ENCODE results near the gene NIPAL3.
A peak's percentile ranks its signal among the peaks of the same experiment; 100 is the strongest.

NIPAL3 gene

DNA sequence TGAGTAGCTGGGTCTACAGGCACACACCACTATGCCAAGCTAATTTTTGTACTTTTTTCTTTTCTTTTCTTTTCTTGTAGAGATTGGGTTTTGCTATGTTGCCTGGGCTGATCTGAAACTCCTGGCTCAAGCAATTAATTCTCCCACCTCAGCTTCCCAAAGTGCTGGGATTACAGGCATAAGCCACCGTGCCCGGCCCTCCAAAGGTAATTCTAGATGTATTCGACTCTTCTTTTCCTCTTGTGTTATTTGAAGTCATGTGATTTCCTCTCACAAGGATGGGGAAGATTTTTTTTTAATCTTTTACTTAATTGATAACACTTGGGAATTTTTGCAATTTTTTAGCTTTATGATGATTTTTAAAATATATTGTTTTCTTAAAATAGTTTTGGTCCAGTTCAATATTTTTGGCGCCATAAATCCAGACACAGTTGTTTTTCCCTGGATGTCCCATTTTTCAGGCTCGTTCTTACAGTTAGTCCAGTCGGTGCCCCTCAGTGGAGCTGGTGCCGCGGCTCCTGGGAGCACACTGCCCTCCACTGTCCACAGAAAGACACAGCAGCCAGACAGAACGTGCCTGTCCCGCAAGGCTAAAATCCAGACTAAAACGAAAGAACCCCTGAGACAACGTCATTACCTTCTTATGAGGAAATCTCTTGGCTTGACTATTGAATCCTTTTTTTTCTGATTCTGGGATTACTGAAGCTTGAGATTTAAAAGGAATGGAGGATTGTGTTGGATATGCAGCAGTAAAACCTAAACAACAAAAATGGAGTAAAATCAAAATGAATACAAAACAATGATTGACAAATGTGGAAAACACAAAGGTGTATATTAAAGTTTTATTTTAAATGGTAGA, 24.4 kb upstream of the NIPAL3 start:
- peak in 1 of 2 donors; percentile 50 for DNase-seq (ENCODE audit: low read depth in 2 of 2)

DNA sequence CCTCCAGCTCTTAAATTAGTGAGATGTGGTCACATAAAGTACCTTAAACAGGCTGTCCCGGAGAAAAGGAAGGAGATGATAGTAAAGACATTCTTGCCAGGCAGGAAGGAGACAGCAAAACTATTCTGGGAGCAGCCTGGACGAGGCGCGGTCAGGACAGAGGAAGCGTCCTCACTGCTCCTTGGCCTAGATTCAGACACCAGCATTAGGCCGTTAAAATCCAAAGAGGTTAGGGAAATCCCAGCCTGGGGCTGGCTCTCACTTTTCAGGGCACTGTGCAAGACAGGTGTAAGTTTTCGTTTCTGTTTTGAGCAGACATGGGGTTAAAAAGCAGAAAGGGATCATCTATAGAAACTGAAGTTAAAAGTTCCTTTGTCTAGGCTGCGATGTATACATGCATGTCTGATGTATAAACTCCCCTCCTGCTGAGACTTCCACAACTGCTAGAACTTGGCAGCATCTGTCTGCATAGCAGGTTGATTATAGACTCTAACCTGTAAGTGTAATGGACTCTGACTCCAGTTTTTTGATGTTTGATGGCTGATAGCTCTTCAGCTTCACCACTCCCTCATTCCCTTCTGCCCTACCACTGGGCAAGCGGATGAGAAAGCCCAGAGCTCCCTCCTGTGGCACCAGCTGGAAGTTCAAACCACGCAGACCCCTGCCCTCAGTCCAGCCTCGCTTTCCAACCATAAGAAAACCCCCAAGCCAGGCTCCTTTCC, 23.6 kb upstream of the NIPAL3 start:
- no peak for DNase-seq (ENCODE audit: low read depth in 2 of 2)

DNA sequence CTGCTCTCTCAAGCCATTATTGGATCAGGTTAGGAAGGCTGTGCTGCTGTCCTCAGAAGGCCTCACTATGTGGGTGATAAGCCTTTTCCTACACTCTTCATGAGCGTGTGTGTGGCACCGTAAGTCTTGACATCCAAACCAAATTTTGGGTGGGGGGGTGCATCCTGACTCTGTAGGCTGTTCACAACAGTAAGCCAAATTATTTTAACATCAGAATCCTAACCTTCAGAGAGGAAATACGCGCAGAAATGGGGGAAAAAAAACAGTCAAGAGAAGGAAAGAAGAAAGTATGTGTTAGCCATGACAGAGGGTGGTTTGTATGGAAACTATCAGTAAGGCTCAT, 23.0 kb upstream of the NIPAL3 start:
- DNase-seq (ENCODE audit: low read depth in 2 of 2) = no peak

DNA sequence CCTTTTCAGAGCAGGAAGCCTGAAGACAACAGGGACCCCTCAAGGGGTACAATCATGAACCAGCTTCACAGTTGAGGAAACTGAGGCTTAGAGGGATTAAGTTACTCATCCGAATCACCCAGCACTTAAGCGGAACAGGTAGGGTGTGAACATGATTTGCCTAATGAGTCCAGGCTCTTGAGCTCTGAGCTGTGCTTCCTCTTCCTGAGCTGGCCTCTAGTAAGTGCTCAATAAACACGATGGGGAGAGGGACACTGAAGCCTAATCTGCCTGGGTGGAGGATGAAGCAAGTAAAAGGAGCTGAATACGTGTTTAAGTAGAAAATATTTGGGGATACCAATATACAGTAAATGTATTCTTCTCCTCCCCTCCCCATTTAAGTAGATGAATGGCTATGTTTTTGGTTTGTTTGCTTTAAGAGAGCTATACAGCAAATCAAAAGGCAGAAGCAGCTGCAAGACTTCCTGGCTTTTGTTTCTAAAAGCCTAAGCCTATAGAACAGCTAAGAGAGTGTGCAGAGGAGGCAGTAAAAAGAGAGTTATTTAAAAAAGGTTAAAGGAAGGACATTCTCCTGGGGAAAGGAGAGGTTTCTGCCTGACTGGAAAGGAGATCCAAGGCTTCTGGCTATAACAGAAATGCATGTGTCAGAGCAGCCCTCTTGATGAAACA, 22.5 kb upstream of the NIPAL3 start:
- no peak for DNase-seq (ENCODE audit: low read depth in 2 of 2)

DNA sequence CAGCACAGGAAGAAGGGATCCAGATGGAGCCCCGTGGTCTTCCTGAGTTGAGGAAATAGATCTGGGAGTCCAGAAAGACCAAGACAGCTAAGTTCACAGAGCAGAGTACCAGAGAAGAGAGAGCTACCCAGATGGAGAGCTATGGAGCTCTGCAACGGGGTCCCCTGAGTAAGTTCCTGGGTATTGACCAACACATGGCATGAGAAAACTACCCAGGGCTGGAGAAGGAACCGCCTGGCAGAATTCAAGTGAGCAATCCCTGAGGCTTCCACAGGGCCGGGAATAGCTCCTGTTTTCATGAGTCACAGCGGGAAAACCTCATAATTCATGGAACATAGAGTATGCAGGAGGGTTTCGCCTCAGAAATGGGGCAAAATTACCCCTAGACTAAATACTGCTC, 21.7 kb upstream of the NIPAL3 start:
- DNase-seq (ENCODE audit: low read depth in 2 of 2) = no peak

DNA sequence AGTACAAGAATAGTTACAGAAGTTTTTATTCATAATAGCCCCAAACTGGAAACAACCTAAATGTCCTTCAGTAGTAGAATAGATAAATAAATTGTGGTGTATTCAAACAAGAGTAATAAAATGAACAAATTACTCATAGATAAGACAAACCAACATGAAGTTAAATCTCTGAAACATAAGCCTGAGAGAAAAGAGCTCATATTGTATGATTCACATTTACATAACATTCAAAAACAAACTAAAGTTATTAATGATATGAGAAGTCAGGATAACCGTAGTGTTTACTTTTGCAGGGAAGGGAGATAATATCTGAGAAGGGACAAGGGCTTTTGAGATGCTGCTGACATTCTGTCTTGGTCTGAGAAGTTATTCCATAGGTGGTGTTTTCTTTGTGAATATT, 15.5 kb upstream of the NIPAL3 start:
- DNase-seq (ENCODE audit: low read depth in 2 of 2) = no peak

DNA sequence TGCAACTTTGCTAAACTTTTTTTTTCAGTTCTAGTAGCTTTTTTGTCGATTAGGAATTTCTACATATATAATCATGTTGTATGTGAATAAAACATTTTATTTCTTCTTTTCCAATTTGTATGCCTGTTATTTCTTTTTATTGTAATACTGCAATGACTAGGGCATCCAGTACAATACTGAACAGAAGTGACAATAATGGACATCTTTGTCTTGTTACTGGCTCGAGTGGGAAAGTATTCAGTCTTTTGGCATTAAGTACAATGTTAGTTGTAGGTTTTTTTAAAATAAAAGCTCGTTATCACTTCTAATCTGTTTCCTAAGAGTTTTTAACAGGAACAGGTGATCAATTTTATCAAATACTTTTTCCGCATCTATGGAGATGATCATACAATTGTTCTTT, 11.8 kb upstream of the NIPAL3 start:
- no peak for DNase-seq (ENCODE audit: low read depth in 2 of 2)

DNA sequence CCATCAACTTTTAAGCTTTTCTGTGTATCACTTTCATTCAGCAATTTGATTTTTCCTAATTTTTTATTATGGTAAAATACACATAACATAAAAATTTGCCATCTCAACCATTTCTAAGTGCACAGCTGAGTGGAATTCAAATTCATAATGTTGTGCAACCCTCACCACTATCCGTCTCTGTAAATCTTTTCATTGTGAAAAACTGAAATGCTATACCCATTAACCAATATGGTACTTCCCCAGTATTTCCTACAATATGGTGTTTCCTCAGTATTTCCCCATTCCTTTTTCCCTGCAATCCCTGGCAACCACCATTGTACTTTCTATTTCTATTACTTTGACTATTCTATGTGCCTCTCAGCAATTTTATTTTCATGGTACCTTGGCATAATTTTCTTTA, 8.8 kb upstream of the NIPAL3 start:
- DNase-seq (ENCODE audit: low read depth in 2 of 2) = no peak

DNA sequence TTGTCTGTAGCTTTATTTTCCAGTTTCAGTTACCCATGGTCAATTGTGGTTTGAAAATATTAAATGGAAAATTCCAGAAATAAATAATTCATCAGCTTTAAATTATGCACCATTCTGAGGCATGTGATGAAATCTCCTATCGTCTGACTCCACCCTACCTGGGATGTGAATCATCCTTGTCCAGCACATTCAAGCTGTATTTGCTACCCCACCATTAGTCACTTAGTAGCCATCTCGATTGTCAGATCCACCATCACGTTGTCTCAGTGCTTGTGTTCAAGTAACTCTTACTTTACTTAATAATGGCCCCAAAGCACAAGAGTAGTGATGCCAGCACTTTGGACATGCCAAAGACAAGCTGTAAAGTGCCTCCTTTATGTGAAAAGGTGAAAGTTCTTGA, 6.1 kb upstream of the NIPAL3 start:
- DNase-seq (ENCODE audit: low read depth in 2 of 2) = no peak

DNA sequence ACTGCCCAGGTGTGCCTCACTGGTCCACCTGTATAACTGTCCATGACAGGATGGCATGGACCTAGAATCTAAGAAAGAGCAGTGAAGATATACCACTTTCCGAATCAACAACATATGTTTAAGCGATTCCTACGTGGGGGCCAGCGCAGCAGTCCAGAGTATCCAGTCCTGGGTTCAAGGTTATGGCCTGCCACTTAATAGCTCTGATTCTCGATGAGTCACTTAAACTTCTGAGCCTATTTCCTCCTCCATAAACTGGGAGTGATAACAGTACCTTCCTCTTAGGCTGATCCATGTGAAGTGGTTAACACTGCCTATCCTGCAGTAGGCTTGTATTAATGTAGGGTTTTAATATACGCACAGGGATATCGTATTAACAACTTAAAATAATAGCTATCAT, 4.9 kb upstream of the NIPAL3 start:
- DNase-seq (ENCODE audit: low read depth in 2 of 2) = no peak

DNA sequence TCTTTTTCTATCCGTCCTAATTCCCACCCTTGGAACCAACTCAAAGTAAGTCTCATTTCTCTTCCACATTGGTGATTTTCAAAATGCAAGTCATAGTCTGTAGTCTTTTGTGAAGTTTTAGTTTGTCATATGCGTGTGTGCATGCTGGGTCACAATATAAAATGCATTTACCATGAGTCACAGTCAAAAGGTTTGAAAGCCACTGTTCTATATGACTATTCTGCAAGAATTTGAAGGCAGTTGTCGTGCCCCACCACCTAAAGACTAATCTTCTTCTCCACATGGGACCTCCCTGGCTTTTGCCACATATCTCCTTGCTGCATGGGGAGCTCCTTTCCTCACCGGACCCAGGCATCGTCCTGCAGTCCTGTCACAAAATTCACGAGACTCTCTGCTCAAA, 3.6 kb upstream of the NIPAL3 start:
- no peak for DNase-seq (ENCODE audit: low read depth in 2 of 2)

DNA sequence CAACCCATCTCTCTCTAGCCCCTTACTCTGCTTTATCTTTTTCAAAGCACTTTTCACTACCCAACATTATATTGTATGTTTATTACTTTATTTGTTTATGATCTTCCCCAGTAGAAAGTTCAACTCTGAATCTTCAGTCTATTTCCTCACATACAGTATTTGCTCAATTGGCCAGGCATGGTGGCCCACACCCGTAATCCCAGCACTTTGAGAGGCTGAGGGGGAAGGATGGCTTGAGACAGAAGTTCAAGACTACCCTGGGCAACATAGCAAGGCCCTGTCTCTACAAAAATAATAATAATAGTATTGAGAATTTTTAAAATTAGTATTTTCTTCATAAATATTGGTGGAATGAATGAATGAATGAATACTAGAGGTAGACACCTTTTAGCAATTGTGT, 3.2 kb upstream of the NIPAL3 start:
- no peak for DNase-seq (ENCODE audit: low read depth in 2 of 2)

DNA sequence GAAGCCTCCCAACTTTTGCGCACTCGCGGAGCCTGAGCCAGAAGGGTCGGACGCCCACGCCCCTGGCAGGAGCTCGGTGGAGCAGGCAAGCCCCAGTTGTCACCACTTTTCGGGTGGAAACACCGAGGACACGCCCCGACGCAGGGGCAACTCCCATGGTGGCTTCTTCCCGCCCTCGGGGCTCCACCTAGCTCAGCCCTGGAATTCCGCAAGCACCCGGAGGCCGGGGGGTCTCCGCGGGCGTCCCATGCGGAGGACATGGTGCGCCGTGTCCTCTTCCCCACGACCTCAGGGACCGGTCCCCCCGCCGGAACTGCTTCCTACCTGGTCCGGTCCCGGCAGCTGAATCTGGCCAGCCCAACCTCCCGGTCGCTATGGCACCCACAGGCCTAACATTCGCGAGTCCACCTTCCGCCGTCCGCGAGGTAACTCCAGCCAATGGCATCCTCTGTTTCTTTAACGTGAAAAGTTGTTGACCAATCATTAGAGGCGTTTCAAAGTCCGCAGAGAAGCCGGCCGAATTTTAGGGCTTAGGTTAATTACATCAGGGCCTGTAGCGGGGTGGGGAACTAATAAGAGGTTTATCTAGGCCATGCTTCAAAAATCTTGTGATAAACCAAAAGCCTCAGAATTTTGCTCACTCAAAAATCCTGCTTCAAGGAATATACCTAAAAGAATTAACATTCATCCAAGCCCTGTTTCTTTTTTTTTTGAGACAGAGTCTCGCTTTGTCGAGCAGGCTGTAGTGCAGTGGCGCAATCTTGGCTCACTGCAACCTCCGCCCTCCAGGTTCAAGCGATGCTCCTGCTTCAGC, 2.0 kb upstream of the NIPAL3 start, which contains the start of gene STPG1:
STPG1 (minus strand) TSS at position 433 of the 814 bp plus-strand sequence. CDS start 12,394 bp downstream, outside the sequence.
- peak; percentile 41 to 48 for DNase-seq (ENCODE audit: low read depth in 2 of 2)

DNA sequence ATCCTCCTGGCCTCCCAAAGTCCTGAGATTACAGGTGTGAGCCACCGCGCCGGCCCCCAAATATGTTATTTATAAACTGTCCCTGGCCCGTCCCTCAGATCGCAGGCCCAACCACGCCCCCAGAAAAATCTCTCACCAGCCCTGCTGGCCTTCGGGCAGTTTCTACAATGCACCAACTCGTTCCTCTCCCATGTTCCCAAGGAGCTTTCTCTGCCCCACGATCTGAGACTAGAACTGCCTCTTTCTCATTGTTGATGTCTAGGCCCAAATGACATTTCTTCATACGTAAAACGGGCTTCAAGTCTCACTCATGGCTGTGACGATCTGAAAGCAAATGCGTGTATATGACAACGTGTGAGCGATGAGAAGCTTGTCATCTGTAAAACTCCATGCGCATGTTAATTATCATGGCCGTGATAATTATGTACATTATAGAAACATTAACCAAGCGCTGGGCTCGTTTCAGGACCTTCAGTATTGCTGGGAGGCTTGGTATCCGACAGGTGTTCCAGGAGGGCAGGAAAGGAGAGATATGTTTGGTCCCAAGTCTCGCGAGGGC, 748 bp upstream of the NIPAL3 start:
- no peak for DNase-seq (ENCODE audit: low read depth in 2 of 2)

DNA sequence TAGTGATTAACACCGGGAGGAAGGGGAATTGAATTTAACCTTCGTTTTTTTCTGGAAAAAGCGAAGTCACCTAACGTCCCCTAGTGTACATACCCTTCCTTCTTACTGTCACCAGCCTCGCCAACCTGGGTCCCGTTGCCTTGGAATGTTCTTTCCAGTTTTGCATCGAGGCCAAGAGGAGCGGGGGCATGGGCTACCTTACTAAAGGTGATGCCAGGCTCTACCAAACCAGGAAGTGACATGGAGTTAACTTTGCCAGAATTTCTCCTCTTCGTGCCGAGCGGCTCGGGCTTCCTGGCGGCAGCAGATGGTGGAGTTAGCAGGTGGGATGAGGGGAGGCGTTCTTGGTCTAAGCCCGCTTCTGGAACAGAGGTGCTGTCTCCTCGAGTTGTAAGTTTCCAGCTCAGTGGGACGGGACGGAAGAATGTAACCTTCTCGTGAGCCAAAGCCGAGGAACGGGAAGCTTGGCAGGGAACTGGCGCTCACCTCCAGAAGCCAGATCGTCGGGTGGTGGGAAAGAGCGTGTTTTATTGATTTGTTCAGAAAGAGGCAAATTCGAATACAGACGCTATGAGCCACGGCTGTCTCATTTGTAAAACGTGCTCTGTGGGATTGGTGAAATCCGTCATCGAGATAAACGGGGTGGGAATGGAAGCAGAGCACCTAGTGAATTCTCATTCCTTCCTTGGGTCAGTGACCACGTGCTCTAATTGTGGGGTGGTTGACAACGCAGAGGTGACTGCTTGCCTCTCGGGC, 486 bp downstream of the NIPAL3 start:
- DNase-seq (ENCODE audit: low read depth in 2 of 2) = no peak

DNA sequence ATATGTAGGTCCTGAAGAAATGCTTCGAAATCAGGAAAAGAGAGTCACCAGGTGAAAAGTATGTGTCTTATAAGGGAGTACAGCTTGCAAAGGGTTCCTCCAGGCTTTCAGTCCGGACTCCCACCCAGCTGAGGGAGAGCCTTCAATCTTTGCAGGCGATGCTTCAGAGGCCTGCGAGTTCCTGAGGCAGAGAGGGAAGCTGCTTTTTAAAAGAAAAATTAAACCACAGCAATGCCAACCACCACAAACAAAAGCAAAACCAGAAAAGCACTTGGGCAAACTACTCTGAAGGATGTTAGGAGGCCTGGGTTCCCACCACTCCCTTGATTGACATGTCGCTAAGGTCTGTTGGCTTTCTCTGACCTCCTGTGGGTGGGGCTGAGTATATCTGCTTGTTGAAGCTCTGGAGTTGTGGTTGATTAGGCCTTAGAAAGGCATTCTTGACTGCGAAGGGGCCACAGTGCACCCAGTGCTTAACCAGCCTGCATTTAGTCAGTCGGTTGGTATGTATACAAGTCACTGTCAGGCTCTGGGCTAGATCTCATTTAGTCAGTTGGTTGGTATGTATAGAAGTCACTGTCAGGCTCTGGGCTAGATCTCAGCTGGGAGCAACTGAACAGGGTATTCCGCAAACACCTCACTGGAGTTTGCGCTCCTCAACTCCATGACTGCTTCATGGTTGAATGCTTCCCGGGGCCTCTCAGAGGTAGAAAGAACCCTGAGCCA, 1.2 kb downstream of the NIPAL3 start:
- DNase-seq (ENCODE audit: low read depth in 2 of 2) = no peak

DNA sequence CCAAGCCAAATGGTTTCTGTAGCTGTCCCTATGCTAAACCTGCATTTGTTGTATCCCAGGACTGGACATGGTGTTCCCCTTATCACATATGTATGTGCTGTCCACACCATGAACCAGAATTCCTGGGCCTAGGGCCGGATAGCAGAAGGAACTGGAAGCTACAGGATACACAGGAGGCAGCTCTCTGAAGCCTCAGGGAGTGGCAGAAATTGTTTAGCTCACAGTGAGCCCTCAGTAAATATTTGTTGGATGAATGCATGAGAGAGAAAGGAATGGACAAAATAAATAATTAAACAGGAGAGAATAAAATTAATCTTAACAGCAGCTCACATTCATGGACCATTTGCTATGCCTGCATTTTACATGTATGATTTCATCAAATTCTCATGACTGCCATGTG, 2.1 kb downstream of the NIPAL3 start:
- DNase-seq (ENCODE audit: low read depth in 2 of 2) = no peak

DNA sequence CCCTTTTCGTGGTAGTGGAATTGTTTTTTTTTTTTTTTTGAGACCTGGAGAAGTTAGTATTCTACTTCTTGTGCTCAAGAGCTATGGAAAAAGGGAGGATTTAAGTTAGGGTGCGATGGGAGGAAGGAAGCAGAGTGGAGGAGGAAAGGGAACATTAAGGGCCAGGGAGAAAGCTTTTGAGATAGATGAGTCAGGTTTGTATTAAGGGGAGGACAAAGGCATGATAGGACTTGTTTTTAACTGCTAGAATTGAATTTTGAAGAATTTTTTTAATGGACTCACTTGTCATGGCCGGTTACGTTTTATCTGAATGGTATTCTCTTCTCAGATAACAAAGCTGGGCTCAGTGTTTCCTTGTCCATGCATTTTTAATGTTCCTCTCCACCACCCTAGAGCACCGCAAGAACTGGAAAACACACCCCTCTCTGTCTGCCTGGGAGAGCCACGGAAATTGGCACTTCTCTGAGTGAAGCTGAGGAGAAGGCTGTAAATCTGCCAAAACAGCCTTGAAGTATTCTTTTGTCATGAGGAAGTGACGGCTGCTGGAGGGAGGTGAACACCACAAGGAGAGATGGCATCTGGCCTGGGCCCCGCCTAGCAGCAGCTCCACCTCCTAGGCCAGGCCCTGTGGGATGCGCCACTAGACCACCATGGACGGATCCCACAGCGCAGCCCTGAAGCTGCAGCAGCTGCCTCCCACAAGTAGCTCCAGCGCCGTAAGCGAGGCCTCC, 3.5 kb downstream of the NIPAL3 start:
- no peak for DNase-seq (ENCODE audit: low read depth in 2 of 2)

DNA sequence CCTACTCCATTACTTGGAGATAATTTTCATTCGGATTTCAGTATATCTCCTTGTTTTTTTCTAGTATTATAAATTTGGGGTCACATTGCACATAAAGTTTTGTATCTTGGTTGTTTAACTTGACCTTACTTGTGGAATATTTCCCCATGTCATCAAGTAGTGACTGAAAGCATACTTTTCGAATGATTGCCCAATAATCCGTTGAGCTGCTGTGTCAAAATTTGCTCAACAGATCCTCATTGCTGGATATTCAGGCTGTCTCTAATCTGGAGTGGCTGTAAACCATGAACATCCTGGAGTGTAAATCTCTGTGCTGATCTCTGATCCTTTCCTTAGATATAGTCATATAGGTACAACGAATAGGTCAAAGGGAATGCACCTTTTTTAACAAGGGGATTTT, 4.9 kb downstream of the NIPAL3 start:
- DNase-seq (ENCODE audit: low read depth in 2 of 2) = no peak
